RWPE2 (cell line): ENCODE data around the gene NFE2.
A peak's percentile ranks its signal among the peaks of the same experiment; 100 is the strongest.

Experiments
- ATAC-seq: fragments of 200-7000 bp; cut with Tn5 transposase; 3 replicates; pipeline ENCODE4 v1.9.1; 2021; ENCODE audit warnings: low read depth
- DNase-seq: peaks from one replicate; pipeline ENCODE4 v3.0.0-alpha.2; 2020; ENCODE audit warnings: low spot score
- H3K27ac ChIP-seq: fragments of 450-650 bp; 2 replicates; pipeline ENCODE4 v1.5.1; 2017; ENCODE audit warnings: mild to moderate bottlenecking; ENCODE audit not compliant: poor library complexity, severe bottlenecking
- H3K27me3 ChIP-seq: fragments of 250-450 bp; sonication (Bioruptor Pico); 2 replicates; pipeline ENCODE4 v1.5.1; 2021; ENCODE audit warnings: mild to moderate bottlenecking, moderate library complexity; ENCODE audit not compliant: insufficient read depth, poor library complexity, severe bottlenecking
- H3K36me3 ChIP-seq: fragments of 250-450 bp; sonication (Bioruptor Pico); 2 replicates; pipeline ENCODE4 v1.5.1; 2020; ENCODE audit warnings: low read depth, mild to moderate bottlenecking, moderate library complexity
- H3K4me1 ChIP-seq: fragments of 250-450 bp; sonication (Bioruptor Pico); 2 replicates; pipeline ENCODE4 v1.5.1; 2021; ENCODE audit warnings: mild to moderate bottlenecking, moderate library complexity; ENCODE audit not compliant: insufficient read depth, poor library complexity, severe bottlenecking
- H3K4me3 ChIP-seq: fragments of 250-450 bp; sonication (Bioruptor Pico); 2 replicates; pipeline ENCODE4 v1.5.1; 2021; ENCODE audit warnings: mild to moderate bottlenecking, moderate library complexity; ENCODE audit not compliant: severe bottlenecking
- H3K9me3 ChIP-seq: fragments of 250-450 bp; sonication (Bioruptor Pico); 2 replicates; pipeline ENCODE4 v1.5.1; 2021; ENCODE audit warnings: mild to moderate bottlenecking, moderate library complexity; ENCODE audit not compliant: severe bottlenecking
- CTCF ChIP-seq: fragments of 450-650 bp; IDR thresholded peaks from one replicate; pipeline ENCODE4 v1.5.1; 2017; ENCODE audit warnings: mild to moderate bottlenecking, moderate library complexity; ENCODE audit not compliant: poor library complexity, severe bottlenecking

The NFE2 gene

GRCh38 chr12:54300732-54301427, at the start of gene NFE2:
Gene NFE2, minus strand, starts transcription at chr12:54301015. Its CDS starts 5,767 bp downstream, at chr12:54295248.
- Histone ChIP-seq H3K27me3 (no peaks in the 10 kb centered on the region), H3K4me3 (no peak within 1 kb of the TSS), H3K27ac (no peak within 1 kb of the TSS), H3K9me3 (no peaks in the 10 kb centered on the region), H3K36me3 (no peaks in the 10 kb centered on the region), H3K4me1 (peaks cover 26% of the 10 kb centered on the region)
- no peak for TF ChIP-seq CTCF
- ATAC-seq (peak; percentile 85), DNase-seq (peak; percentile 80)

GRCh38 chr12:54349679-54350078, 48.9 kb upstream of the NFE2 start:
- Histone ChIP-seq H3K4me1 (no peaks in the 10 kb centered on the region), H3K9me3 (no peaks in the 10 kb centered on the region), H3K36me3 (peaks cover 69% of the 10 kb centered on the region), H3K4me3 (no peak overlapping the region), H3K27me3 (no peaks in the 10 kb centered on the region), H3K27ac (no peak overlapping the region)
- ATAC-seq = no peak
- no peak for DNase-seq
- no peak for TF ChIP-seq CTCF

- no peaks in the 10 kb centered on the region for H3K27me3 ChIP-seq
- DNase-seq (no peak), ATAC-seq (no peak)
- H3K4me3 ChIP-seq = no peak overlapping the region
- H3K27ac ChIP-seq = no peak overlapping the region
- H3K4me1 ChIP-seq = no peaks in the 10 kb centered on the region
- no peak for TF ChIP-seq CTCF
- H3K9me3 ChIP-seq = no peaks in the 10 kb centered on the region
- peaks cover 73% of the 10 kb centered on the region for H3K36me3 ChIP-seq
Measured at GRCh38 chr12:54349036-54349435, 48.2 kb upstream of the NFE2 start.

- Histone ChIP-seq H3K9me3 (no peaks in the 10 kb centered on the region), H3K4me3 (no peak overlapping the region), H3K27ac (no peak overlapping the region), H3K27me3 (no peaks in the 10 kb centered on the region), H3K4me1 (no peaks in the 10 kb centered on the region), H3K36me3 (peaks cover 82% of the 10 kb centered on the region)
- DNase-seq (no peak), ATAC-seq (no peak)
- no peak for TF ChIP-seq CTCF
Measured at GRCh38 chr12:54341378-54342300, 40.8 kb upstream of the NFE2 start.
